AML-193 (cell line): ENCODE data around the gene SSC5D.

ENCODE experiments used
- DNase-seq, 2 experiments: peaks; one replicate each; lab custom pipeline; 2025; lab: John Stamatoyannopoulos, UW

The SSC5D gene

GRCh38 chr19:55554741-55555152 is 66.5 kb downstream of the SSC5D start:
- no peak for DNase-seq

- no peak for DNase-seq
Observed at GRCh38 chr19:55559684-55560083, 71.4 kb downstream of the SSC5D start.

DNA sequence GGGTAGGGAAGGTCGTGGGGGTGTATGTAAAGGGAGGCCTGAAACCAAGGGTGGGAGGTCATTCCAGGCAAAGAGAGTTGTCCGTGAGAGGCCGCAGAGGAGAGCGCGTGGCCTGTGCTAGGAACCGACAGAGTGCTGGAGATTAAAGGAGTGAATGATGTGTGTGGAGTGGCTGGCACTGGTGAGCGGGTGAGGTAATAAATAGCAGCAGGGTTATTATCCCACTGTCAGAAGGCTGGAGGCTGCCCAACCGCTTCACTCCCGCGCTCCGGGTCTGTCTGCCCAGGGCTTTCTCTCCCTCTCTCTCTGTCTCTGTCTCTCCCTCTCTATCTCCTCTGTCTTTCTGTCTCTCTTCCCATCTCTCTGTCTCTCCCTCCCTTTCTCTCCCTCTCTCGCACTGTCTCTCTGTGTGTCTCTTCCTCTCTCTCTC is 75.0 kb downstream of the SSC5D start:
- no peak for DNase-seq

DNA sequence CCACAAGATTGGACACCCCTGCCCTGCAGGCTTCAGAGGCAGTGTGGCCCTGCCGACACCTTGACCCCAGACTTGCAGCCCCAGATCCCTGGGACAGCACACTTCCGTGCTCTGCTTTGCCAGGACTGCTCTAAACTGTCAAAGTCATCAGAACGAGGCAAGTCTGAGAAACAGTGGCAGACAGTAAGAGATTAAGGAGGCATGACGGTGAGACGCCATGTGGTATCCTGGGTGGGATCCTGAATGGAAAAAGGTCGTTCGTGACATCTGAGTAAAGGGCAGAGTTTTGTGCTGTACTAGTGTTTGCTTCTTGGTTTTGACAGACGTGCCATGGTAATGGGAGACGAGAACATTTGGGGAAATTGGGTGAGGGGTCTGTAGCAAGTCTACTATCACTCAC is 78.6 kb downstream of the SSC5D start:
- no peak for DNase-seq

DNA sequence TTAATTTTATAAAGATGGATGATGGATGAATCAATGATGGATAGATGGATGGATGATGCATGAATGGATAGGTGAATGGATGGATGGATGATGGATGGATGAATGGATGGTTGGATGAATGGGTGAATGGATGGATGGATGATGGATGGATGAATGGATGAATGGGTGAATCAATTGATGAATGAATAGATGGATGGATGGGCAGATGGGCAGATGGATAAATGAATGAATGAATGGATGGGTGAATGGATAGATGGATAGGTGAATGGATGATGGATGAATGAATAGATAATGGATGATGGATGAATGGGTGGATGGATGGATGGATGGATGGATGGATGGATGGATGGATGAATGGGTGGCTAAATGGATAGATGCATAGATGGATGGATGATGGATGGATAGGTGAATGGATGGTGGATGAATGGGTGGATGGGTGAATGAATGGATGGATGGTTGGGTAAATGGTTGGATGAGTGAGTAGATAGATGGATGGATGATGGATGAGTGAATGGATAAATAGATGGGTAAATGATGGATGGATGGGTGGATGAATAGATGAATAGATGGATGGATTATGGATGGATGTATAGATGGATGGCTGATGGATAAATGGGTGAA is 79.6 kb downstream of the SSC5D start:
- no peak for DNase-seq
